Ishikawa (cell line): ENCODE data around the gene STXBP1.

Experiments
- CEBPB ChIP-seq: IDR thresholded peaks from 2 replicates; pipeline ENCODE4 v1.6.1; 2012
- EGR1 ChIP-seq: IDR thresholded peaks from 2 replicates; pipeline ENCODE4 v1.6.1; 2012
- FOXM1 ChIP-seq: IDR thresholded peaks from 2 replicates; pipeline ENCODE4 v1.6.1; 2012; ENCODE audit warnings: low read depth, borderline replicate concordance
- MAX ChIP-seq: IDR thresholded peaks from 2 replicates; pipeline ENCODE4 v1.6.1; 2012
- RAD21 ChIP-seq: IDR thresholded peaks from 2 replicates; pipeline ENCODE4 v1.6.1; 2012; ENCODE audit warnings: low read depth
- TAF1 ChIP-seq: IDR thresholded peaks from 2 replicates; pipeline ENCODE4 v1.6.1; 2012; ENCODE audit warnings: low read depth, mild to moderate bottlenecking

- TF ChIP-seq FOXM1: no peak
- no peak for TF ChIP-seq MAX
- no peak for TF ChIP-seq EGR1
- no peak for TF ChIP-seq CEBPB
- no peak for TF ChIP-seq RAD21
- no peak for TF ChIP-seq TAF1
Measured at GRCh38 chr9:127651697-127652610, 39.9 kb downstream of the STXBP1 start.
